Measurements from ENCODE around the gene FBXW11. TPM values are rescaled to one million over a fixed set of nuclear protein-coding genes. Genes with fewer than 3 reads are reported as not detected.

The FBXW11 gene
- total and polyA plus RNA-seq, 2 of the 8 experiments (the other 6 are each of a cell fraction or from before 2014, with no cell fraction given): 45.0 to 75.6 TPM

- TF ChIP-seq, protein P1, sequence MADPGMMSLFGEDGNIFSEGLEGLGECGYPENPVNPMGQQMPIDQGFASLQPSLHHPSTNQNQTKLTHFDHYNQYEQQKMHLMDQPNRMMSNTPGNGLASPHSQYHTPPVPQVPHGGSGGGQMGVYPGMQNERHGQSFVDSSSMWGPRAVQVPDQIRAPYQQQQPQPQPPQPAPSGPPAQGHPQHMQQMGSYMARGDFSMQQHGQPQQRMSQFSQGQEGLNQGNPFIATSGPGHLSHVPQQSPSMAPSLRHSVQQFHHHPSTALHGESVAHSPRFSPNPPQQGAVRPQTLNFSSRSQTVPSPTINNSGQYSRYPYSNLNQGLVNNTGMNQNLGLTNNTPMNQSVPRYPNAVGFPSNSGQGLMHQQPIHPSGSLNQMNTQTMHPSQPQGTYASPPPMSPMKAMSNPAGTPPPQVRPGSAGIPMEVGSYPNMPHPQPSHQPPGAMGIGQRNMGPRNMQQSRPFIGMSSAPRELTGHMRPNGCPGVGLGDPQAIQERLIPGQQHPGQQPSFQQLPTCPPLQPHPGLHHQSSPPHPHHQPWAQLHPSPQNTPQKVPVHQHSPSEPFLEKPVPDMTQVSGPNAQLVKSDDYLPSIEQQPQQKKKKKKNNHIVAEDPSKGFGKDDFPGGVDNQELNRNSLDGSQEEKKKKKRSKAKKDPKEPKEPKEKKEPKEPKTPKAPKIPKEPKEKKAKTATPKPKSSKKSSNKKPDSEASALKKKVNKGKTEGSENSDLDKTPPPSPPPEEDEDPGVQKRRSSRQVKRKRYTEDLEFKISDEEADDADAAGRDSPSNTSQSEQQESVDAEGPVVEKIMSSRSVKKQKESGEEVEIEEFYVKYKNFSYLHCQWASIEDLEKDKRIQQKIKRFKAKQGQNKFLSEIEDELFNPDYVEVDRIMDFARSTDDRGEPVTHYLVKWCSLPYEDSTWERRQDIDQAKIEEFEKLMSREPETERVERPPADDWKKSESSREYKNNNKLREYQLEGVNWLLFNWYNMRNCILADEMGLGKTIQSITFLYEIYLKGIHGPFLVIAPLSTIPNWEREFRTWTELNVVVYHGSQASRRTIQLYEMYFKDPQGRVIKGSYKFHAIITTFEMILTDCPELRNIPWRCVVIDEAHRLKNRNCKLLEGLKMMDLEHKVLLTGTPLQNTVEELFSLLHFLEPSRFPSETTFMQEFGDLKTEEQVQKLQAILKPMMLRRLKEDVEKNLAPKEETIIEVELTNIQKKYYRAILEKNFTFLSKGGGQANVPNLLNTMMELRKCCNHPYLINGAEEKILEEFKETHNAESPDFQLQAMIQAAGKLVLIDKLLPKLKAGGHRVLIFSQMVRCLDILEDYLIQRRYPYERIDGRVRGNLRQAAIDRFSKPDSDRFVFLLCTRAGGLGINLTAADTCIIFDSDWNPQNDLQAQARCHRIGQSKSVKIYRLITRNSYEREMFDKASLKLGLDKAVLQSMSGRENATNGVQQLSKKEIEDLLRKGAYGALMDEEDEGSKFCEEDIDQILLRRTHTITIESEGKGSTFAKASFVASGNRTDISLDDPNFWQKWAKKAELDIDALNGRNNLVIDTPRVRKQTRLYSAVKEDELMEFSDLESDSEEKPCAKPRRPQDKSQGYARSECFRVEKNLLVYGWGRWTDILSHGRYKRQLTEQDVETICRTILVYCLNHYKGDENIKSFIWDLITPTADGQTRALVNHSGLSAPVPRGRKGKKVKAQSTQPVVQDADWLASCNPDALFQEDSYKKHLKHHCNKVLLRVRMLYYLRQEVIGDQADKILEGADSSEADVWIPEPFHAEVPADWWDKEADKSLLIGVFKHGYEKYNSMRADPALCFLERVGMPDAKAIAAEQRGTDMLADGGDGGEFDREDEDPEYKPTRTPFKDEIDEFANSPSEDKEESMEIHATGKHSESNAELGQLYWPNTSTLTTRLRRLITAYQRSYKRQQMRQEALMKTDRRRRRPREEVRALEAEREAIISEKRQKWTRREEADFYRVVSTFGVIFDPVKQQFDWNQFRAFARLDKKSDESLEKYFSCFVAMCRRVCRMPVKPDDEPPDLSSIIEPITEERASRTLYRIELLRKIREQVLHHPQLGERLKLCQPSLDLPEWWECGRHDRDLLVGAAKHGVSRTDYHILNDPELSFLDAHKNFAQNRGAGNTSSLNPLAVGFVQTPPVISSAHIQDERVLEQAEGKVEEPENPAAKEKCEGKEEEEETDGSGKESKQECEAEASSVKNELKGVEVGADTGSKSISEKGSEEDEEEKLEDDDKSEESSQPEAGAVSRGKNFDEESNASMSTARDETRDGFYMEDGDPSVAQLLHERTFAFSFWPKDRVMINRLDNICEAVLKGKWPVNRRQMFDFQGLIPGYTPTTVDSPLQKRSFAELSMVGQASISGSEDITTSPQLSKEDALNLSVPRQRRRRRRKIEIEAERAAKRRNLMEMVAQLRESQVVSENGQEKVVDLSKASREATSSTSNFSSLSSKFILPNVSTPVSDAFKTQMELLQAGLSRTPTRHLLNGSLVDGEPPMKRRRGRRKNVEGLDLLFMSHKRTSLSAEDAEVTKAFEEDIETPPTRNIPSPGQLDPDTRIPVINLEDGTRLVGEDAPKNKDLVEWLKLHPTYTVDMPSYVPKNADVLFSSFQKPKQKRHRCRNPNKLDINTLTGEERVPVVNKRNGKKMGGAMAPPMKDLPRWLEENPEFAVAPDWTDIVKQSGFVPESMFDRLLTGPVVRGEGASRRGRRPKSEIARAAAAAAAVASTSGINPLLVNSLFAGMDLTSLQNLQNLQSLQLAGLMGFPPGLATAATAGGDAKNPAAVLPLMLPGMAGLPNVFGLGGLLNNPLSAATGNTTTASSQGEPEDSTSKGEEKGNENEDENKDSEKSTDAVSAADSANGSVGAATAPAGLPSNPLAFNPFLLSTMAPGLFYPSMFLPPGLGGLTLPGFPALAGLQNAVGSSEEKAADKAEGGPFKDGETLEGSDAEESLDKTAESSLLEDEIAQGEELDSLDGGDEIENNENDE (IDR thresholded peaks at IDR 0.05; ENCODE audit: insufficient replicate concordance, low read length): no peak
- no peak for TF ChIP-seq SRF (IDR thresholded peaks at IDR 0.05; ENCODE audit: low read depth, low read length)
- TF ChIP-seq ATF3 (IDR thresholded peaks at IDR 0.05; ENCODE audit: insufficient read depth, low read depth, low read length): no peak
- TF ChIP-seq PHF8 (conservative IDR thresholded peaks at IDR 0.05; ENCODE audit: low read depth, low read length): no peak
- no peak for TF ChIP-seq BRCA1 (IDR thresholded peaks at IDR 0.05; ENCODE audit: low read depth, low read length)
- TF ChIP-seq CTCF (IDR thresholded peaks at IDR 0.05; ENCODE audit: control extremely low read depth in 1 of 3, insufficient read depth in 1 of 3, low read depth in 1 of 3, low read length in 3 of 3): no peak
- TF ChIP-seq CEBPB (IDR thresholded peaks at IDR 0.05; ENCODE audit: low read depth, low read length): no peak
- no peak for TF ChIP-seq KDM4A (IDR thresholded peaks at IDR 0.05; ENCODE audit: low read depth, low read length, severe bottlenecking)
These were observed 181.4 kb downstream of the FBXW11 start (continued) for GRCh38 chr5:171825051-171825450.

All from H1 (cell line).